MM.1S (cell line): ENCODE data around the gene FBXL2.

ENCODE experiments used
- DNase-seq: peaks from one replicate; pipeline ENCODE4 v3.0.0-alpha.2; 2015
- H2AFZ ChIP-seq: fragments of 300-600 bp; sonication (generic); 2 replicates; pipeline ENCODE4 v1.6.0; 2016; ENCODE audit warnings: antibody characterized with exemption, low read length
- H3F3A ChIP-seq: fragments of 300-600 bp; sonication (generic); 2 replicates; pipeline ENCODE4 v1.6.1; 2016; ENCODE audit warnings: mild to moderate bottlenecking, antibody characterized with exemption, low read length, moderate library complexity, mixed read lengths; ENCODE audit not compliant: insufficient read depth
- H3K27ac ChIP-seq: fragments of 300-600 bp; sonication (generic); 2 replicates; pipeline ENCODE4 v1.5.1; 2016; ENCODE audit warnings: mild to moderate bottlenecking, low read length
- H3K27me3 ChIP-seq: fragments of 300-600 bp; sonication (generic); replicated peaks from 2 replicates; pipeline ENCODE4 v1.6.0; 2016; ENCODE audit warnings: low read length; ENCODE audit not compliant: insufficient read depth
- H3K36me3 ChIP-seq: fragments of 300-600 bp; sonication (generic); replicated peaks from 2 replicates; pipeline ENCODE4 v1.6.1; 2016; ENCODE audit warnings: mild to moderate bottlenecking, low read length, mixed read lengths; ENCODE audit not compliant: insufficient read depth
- H3K4me1 ChIP-seq: fragments of 300-600 bp; sonication (generic); 2 replicates; pipeline ENCODE4 v1.6.1; 2016; ENCODE audit warnings: low read length, mixed read lengths
- H3K4me2 ChIP-seq: fragments of 300-600 bp; sonication (generic); 2 replicates; pipeline ENCODE4 v1.6.0; 2016; ENCODE audit warnings: low read depth, low read length
- H3K4me3 ChIP-seq: fragments of 300-600 bp; sonication (generic); 2 replicates; pipeline ENCODE4 v1.5.1; 2016; ENCODE audit warnings: low read length, mixed read lengths
- H3K79me2 ChIP-seq: fragments of 300-600 bp; sonication (generic); 2 replicates; pipeline ENCODE4 v1.6.1; 2016; ENCODE audit warnings: mixed run types, low read length, mixed read lengths
- H3K9ac ChIP-seq: fragments of 300-600 bp; sonication (generic); 2 replicates; pipeline ENCODE4 v1.6.1; 2016; ENCODE audit warnings: low read length, mixed read lengths
- H3K9me2 ChIP-seq: fragments of 300-600 bp; sonication (generic); replicated peaks from 2 replicates; pipeline ENCODE4 v1.6.1; 2016; ENCODE audit warnings: mild to moderate bottlenecking, low read length, mixed read lengths; ENCODE audit not compliant: insufficient read depth
- H3K9me3 ChIP-seq: fragments of 300-600 bp; sonication (generic); replicated peaks from 2 replicates; pipeline ENCODE4 v1.6.1; 2016; ENCODE audit warnings: mild to moderate bottlenecking, low read length, mixed read lengths; ENCODE audit not compliant: insufficient read depth
- H4K20me1 ChIP-seq: fragments of 300-600 bp; sonication (generic); 2 replicates; pipeline ENCODE4 v1.6.1; 2016; ENCODE audit warnings: mild to moderate bottlenecking, low read length, moderate library complexity, mixed read lengths; ENCODE audit not compliant: insufficient read depth
- CTCF ChIP-seq: fragments of 300-600 bp; sonication (generic); IDR thresholded peaks from 2 replicates; pipeline ENCODE4 v1.5.1; 2016; ENCODE audit warnings: antibody characterized with exemption, low read length, mixed read lengths
- EZH2 ChIP-seq: fragments of 300-600 bp; sonication (generic); optimal IDR thresholded peaks from 2 replicates; pipeline ENCODE3; 2017; ENCODE audit warnings: low read depth, mild to moderate bottlenecking, antibody characterized with exemption, low read length, mixed read lengths
- EZH2phosphoT487 ChIP-seq: fragments of 300-600 bp; sonication (generic); IDR thresholded peaks from 2 replicates; pipeline ENCODE4 v1.6.1; 2018; ENCODE audit warnings: antibody characterized with exemption, low read length

The FBXL2 gene

GRCh38 chr3:33339758-33340157 lies 62.5 kb downstream of the FBXL2 start:
- no peak for DNase-seq
- Histone ChIP-seq H3K79me2 (no peaks in the 10 kb centered on the region), H3K4me3 (no peak overlapping the region), H4K20me1 (no peaks in the 10 kb centered on the region), H3K9ac (no peak overlapping the region), H2AFZ (no peak overlapping the region), H3K27me3 (no peaks in the 10 kb centered on the region), H3K4me2 (no peak overlapping the region), H3K27ac (no peak overlapping the region), H3K4me1 (no peaks in the 10 kb centered on the region), H3K9me2 (no peaks in the 10 kb centered on the region), H3F3A (no peaks in the 10 kb centered on the region), H3K36me3 (no peaks in the 10 kb centered on the region), H3K9me3 (no peaks in the 10 kb centered on the region)
- TF ChIP-seq EZH2 = no peak
- no peak for TF ChIP-seq EZH2phosphoT487
- TF ChIP-seq CTCF = no peak

GRCh38 chr3:33355611-33356010 lies 78.4 kb downstream of the FBXL2 start:
- Histone ChIP-seq H3K4me2 (no peak overlapping the region), H3K27me3 (no peaks in the 10 kb centered on the region), H3K9ac (no peak overlapping the region), H3F3A (no peaks in the 10 kb centered on the region), H3K9me3 (no peaks in the 10 kb centered on the region), H3K4me1 (no peaks in the 10 kb centered on the region), H3K36me3 (no peaks in the 10 kb centered on the region), H4K20me1 (no peaks in the 10 kb centered on the region), H3K27ac (no peak overlapping the region), H3K4me3 (no peak overlapping the region), H3K79me2 (no peaks in the 10 kb centered on the region), H3K9me2 (no peaks in the 10 kb centered on the region), H2AFZ (no peak overlapping the region)
- DNase-seq = no peak
- TF ChIP-seq EZH2phosphoT487 (no peak), CTCF (no peak), EZH2 (no peak)

- Histone ChIP-seq H3K4me1 (no peaks in the 10 kb centered on the region), H4K20me1 (no peaks in the 10 kb centered on the region), H3K27me3 (no peaks in the 10 kb centered on the region), H3K79me2 (no peaks in the 10 kb centered on the region), H3K36me3 (no peaks in the 10 kb centered on the region), H3K9me2 (no peaks in the 10 kb centered on the region), H3K9ac (no peak overlapping the region), H3K4me3 (no peak overlapping the region), H3F3A (no peaks in the 10 kb centered on the region), H3K4me2 (no peak overlapping the region), H3K27ac (no peak overlapping the region), H2AFZ (no peak overlapping the region), H3K9me3 (no peaks in the 10 kb centered on the region)
- TF ChIP-seq CTCF (no peak), EZH2 (no peak), EZH2phosphoT487 (no peak)
- DNase-seq = no peak
These were observed 81.0 kb downstream of the FBXL2 start for GRCh38 chr3:33358172-33358781.
